Stimulated activated effector memory CD8-positive, alpha-beta T cell treated with anti-CD3 and anti-CD28 coated beads, Interleukin-12 subunit alpha, Interleukin-12 subunit beta, amount 100 ng/mL, for 72 hours (primary cell): ENCODE data around the gene MND1.

Source experiments
- ATAC-seq: fragments of 150-1000 bp; cut with Tn5 transposase; 2 replicates; pipeline ENCODE4 v1.10.0; 2021
- DNase-seq, 2 donors: peaks; one replicate each; pipeline ENCODE4 v3.0.0; 2021 to 2022; ENCODE audit warnings: low spot score in 2 of 2
- H3K27ac Mint-ChIP-seq: one replicate; pipeline ENCODE4 v1.8.0; 2022; ENCODE audit warnings: mild to moderate bottlenecking, mixed read lengths
- H3K36me3 Mint-ChIP-seq: one replicate; pipeline ENCODE4 v1.8.0; 2022; ENCODE audit warnings: mild to moderate bottlenecking, mixed read lengths
- H3K4me1 Mint-ChIP-seq: one replicate; pipeline ENCODE4 v1.8.0; 2022; ENCODE audit warnings: mixed read lengths
- H3K4me3 Mint-ChIP-seq: one replicate; pipeline ENCODE4 v1.8.0; 2022; ENCODE audit warnings: mild to moderate bottlenecking, mixed read lengths
- H3K9me3 Mint-ChIP-seq: one replicate; pipeline ENCODE4 v1.8.0; 2022; ENCODE audit warnings: mixed read lengths

Gene MND1

DNA sequence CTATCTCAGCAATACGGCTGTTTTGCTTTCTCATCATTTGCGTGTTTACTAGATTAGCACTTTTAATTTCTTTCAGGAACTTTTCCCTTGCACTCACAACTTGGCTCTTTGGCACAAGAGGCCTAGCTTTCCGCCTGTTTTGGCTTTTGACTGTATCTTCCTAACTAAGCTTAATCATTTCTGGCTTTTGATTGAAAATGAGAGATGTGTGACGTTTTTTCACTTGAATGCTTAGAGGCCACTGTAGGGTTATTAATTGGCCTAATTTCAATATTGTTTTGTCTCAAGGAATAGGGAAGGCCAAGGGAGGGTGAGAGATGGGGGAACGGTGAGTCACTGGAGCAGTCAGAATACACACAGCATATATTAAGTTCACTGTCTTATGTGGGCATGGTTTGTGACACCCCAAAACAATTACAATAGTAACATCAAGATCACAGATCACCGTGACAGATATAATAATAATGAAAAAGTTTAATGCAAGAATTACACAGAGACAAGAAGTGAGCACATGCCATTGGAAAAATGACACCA, 27.3 kb downstream of the MND1 start:
- Mint-ChIP-seq H3K9me3 (peaks cover 9% of the 10 kb centered on the region), H3K27ac (no peak overlapping the region), H3K4me1 (peaks cover 9% of the 10 kb centered on the region), H3K4me3 (no peak overlapping the region), H3K36me3 (peaks cover 11% of the 10 kb centered on the region)
- peak; percentile 92 for ATAC-seq
- DNase-seq, result no peak

GRCh38 chr4:153372967-153373562, 28.6 kb downstream of the MND1 start:
- no peak overlapping the region for H3K4me3 Mint-ChIP-seq
- no peak for DNase-seq
- no peak overlapping the region for H3K27ac Mint-ChIP-seq
- ATAC-seq, result no peak
- H3K4me1 Mint-ChIP-seq, result peaks cover 9% of the 10 kb centered on the region
- H3K9me3 Mint-ChIP-seq, result peaks cover 9% of the 10 kb centered on the region
- H3K36me3 Mint-ChIP-seq, result peaks cover 11% of the 10 kb centered on the region

- ATAC-seq, result no peak
- Mint-ChIP-seq H3K4me1 (peaks cover 9% of the 10 kb centered on the region), H3K9me3 (peaks cover 9% of the 10 kb centered on the region), H3K27ac (no peak overlapping the region), H3K36me3 (peaks cover 11% of the 10 kb centered on the region), H3K4me3 (no peak overlapping the region)
- DNase-seq, result no peak
Observed at GRCh38 chr4:153374442-153374841, 30.0 kb downstream of the MND1 start.

- Mint-ChIP-seq H3K4me3 (no peak overlapping the region), H3K36me3 (peaks cover 9% of the 10 kb centered on the region), H3K9me3 (peaks cover 9% of the 10 kb centered on the region), H3K4me1 (peaks cover 9% of the 10 kb centered on the region), H3K27ac (no peak overlapping the region)
- DNase-seq, result no peak
- no peak for ATAC-seq
Observed at GRCh38 chr4:153375303-153375702, 30.8 kb downstream of the MND1 start.

DNA sequence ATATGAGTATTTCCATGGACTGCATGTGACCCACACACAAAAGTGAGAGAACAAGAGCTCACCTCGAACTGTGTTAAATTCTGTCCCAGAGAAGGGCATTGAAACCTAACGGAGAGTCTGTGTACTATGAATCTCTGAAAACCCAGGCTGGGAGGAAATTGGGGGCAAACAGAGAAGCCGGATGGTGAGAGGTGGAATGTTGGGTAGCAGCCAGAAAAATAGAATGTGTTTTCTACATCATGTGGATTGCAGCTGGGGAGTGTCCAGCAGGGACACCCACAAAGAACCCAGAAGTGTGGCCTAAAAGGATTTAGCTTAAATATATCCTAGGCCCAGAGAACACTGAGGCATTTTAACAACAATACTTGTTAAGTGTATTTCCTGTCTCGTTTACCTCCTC, 38.6 kb downstream of the MND1 start:
- H3K4me3 Mint-ChIP-seq, result no peak overlapping the region
- no peak for ATAC-seq
- H3K36me3 Mint-ChIP-seq, result no peaks in the 10 kb centered on the region
- H3K4me1 Mint-ChIP-seq, result no peaks in the 10 kb centered on the region
- H3K9me3 Mint-ChIP-seq, result no peaks in the 10 kb centered on the region
- H3K27ac Mint-ChIP-seq, result no peak overlapping the region
- DNase-seq, result no peak

GRCh38 chr4:153384160-153384559, 39.7 kb downstream of the MND1 start:
- ATAC-seq, result no peak

DNA sequence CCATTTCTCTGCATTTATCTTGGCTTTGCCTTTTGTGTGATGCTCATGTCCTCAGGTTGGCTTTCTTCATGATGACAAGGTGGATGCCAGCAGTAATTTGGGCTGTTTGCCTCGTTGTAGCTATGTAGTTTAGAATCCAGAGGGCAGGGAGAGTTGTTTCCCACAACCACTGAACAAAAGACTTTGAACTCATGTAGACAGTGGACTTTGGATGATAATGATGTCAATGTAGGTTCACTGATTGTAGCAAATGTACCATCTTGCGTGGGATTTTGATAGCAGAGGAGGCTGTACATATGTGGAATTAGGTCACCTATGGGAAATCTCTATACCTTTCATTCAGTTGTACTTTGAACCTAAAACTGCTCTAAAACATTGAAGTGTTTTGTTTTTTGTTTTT, 41.3 kb downstream of the MND1 start:
- no peaks in the 10 kb centered on the region for H3K36me3 Mint-ChIP-seq
- H3K4me1 Mint-ChIP-seq, result no peaks in the 10 kb centered on the region
- no peaks in the 10 kb centered on the region for H3K9me3 Mint-ChIP-seq
- H3K4me3 Mint-ChIP-seq, result no peak overlapping the region
- H3K27ac Mint-ChIP-seq, result no peak overlapping the region
- DNase-seq (no peak), ATAC-seq (no peak)

More at GRCh38 chr4:153384160-153384559, 39.7 kb downstream of the MND1 start:
- Mint-ChIP-seq H3K27ac (no peak overlapping the region), H3K4me3 (no peak overlapping the region), H3K4me1 (no peaks in the 10 kb centered on the region), H3K9me3 (no peaks in the 10 kb centered on the region), H3K36me3 (no peaks in the 10 kb centered on the region)
- no peak for DNase-seq

- H3K27ac Mint-ChIP-seq, result no peak overlapping the region
- H3K36me3 Mint-ChIP-seq, result no peaks in the 10 kb centered on the region
- H3K9me3 Mint-ChIP-seq, result no peaks in the 10 kb centered on the region
- no peak overlapping the region for H3K4me3 Mint-ChIP-seq
- DNase-seq (no peak), ATAC-seq (no peak)
- no peaks in the 10 kb centered on the region for H3K4me1 Mint-ChIP-seq
Observed at GRCh38 chr4:153387981-153388380, 43.5 kb downstream of the MND1 start.

DNA sequence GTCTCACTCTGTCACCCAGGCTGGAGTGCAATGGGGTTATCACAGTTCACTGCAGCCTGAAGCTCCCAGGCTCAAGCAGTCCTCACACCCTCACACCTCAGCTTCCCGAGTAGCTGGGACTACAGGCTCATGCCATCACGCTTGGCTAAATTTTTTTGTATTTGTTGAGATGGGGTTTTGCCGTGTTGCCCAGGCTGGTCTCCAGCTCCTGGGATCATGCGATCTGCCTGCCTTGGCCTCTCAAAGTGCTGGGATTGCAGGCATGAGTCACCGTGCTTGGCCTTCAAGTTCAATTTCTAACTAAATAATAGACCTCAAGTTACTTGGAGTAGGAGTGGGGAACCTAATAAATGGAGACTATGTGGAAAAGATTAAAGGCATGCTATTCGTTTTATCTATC, 48.9 kb downstream of the MND1 start:
- no peak for ATAC-seq

DNA sequence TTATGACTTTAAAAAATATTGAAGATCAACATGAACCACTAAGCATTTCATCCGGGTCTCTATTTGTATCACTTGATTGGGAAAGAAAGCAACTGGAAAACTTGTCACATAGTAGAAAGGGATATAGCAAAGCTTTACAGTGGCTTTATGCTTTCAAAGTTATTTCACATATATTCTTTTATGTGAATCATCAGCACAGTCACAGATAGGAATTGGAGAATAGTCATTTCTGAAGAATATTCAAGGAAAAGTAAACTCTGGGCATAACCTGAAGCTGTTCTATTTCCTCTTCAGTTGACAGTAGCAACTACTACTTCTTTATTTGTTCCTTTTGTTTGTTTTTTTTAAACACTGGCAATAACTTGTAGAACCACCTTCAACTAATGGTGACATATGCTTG, 50.5 kb downstream of the MND1 start:
- DNase-seq, result no peak
- no peak overlapping the region for H3K27ac Mint-ChIP-seq
- H3K4me3 Mint-ChIP-seq, result no peak overlapping the region
- no peaks in the 10 kb centered on the region for H3K9me3 Mint-ChIP-seq
- no peak for ATAC-seq
- no peaks in the 10 kb centered on the region for H3K36me3 Mint-ChIP-seq
- no peaks in the 10 kb centered on the region for H3K4me1 Mint-ChIP-seq

More for the DNA sequence above, 48.9 kb downstream of the MND1 start:
- DNase-seq, result no peak
- no peaks in the 10 kb centered on the region for H3K36me3 Mint-ChIP-seq
- no peaks in the 10 kb centered on the region for H3K9me3 Mint-ChIP-seq
- H3K4me3 Mint-ChIP-seq, result no peak overlapping the region
- H3K4me1 Mint-ChIP-seq, result no peaks in the 10 kb centered on the region
- H3K27ac Mint-ChIP-seq, result no peak overlapping the region

DNA sequence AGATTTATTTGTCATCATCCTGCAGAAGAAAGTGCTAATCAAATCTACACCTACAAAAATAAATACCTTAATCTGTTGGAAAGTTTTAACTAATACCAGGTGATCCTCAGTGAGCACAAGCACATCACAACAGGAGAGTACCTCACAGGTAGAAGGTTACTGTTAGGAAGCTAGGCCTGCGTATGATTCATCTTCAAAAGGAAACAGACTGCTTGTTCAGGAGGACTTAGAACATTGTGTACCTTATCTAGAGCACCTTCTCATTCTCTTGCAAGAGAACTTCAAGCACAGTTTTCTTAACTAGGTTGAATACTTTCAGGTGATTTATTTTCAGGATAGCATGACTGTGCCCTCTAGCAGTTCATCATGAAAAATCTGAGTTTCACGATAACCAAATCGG, 54.2 kb downstream of the MND1 start:
- ATAC-seq (no peak), DNase-seq (no peak)
- H3K36me3 Mint-ChIP-seq, result no peaks in the 10 kb centered on the region
- H3K4me3 Mint-ChIP-seq, result no peak overlapping the region
- no peaks in the 10 kb centered on the region for H3K9me3 Mint-ChIP-seq
- no peak overlapping the region for H3K27ac Mint-ChIP-seq
- H3K4me1 Mint-ChIP-seq, result no peaks in the 10 kb centered on the region

DNA sequence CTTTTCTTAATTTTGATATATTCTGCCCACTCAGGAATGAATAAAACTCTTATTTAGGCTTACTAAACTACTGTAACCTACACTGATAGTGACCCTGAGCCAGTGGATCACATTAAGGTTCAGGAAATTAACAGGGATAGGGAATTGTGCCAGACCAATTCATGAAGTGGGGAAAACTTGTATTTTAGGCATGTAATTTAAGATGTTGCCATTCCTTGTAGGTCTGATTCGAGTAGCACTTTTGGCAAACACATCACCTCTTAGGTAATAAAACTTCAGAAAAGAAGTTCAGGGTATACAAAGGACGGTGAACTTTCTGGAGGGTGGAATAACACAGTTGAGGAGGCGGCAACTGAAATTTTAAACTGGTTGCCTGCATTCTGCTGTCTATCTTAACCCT, 54.9 kb downstream of the MND1 start:
- no peaks in the 10 kb centered on the region for H3K4me1 Mint-ChIP-seq
- no peak overlapping the region for H3K27ac Mint-ChIP-seq
- H3K4me3 Mint-ChIP-seq, result no peak overlapping the region
- no peak for ATAC-seq
- DNase-seq, result no peak
- H3K9me3 Mint-ChIP-seq, result no peaks in the 10 kb centered on the region
- no peaks in the 10 kb centered on the region for H3K36me3 Mint-ChIP-seq

DNA sequence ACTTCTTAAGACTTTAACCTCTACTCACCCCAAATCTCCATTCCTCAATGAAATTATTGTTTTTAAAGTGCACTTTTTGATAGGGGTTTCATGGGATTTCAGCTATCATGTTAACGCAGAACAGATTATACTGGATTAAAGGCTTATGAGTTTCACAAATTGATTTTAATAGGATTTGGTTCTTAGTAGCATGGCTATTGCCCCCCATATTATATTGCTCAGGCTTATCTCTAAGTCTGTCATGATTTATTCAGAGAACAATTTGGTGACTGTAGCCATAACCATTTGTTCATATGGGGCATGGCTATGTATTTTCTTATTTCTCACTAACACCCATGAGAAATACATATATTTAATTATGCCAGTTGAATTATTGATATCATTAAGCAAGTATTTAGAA, 57.0 kb downstream of the MND1 start:
- no peak for ATAC-seq
- H3K36me3 Mint-ChIP-seq, result no peaks in the 10 kb centered on the region
- no peaks in the 10 kb centered on the region for H3K4me1 Mint-ChIP-seq
- no peak for DNase-seq
- H3K9me3 Mint-ChIP-seq, result no peaks in the 10 kb centered on the region
- no peak overlapping the region for H3K4me3 Mint-ChIP-seq
- no peak overlapping the region for H3K27ac Mint-ChIP-seq

- no peak for ATAC-seq
- no peak overlapping the region for H3K27ac Mint-ChIP-seq
- no peak for DNase-seq
- H3K9me3 Mint-ChIP-seq, result no peaks in the 10 kb centered on the region
- no peak overlapping the region for H3K4me3 Mint-ChIP-seq
- no peaks in the 10 kb centered on the region for H3K4me1 Mint-ChIP-seq
- H3K36me3 Mint-ChIP-seq, result no peaks in the 10 kb centered on the region
Observed at GRCh38 chr4:153402366-153402765, 57.9 kb downstream of the MND1 start.

DNA sequence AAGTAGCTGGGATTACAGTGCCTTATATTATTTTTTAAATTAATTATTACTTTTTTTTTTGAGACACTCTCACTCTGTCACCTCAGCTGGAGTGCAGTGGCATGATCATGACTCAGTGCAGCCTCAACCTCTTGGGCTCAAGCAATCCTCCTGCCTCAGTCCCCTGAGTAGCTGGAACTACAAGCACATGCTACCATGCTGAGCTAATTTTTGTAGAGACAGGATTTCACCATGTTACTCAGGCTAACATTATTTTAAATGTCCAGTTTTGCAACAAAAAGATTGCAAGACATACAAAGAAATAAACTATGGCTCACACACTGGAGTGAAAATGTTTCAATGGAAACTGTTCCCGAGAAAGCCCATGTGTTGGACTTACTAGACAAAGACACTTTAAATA, 59.2 kb downstream of the MND1 start:
- Mint-ChIP-seq H3K9me3 (no peaks in the 10 kb centered on the region), H3K4me1 (no peaks in the 10 kb centered on the region), H3K4me3 (no peak overlapping the region), H3K27ac (no peak overlapping the region), H3K36me3 (no peaks in the 10 kb centered on the region)
- DNase-seq, result no peak
- no peak for ATAC-seq

DNA sequence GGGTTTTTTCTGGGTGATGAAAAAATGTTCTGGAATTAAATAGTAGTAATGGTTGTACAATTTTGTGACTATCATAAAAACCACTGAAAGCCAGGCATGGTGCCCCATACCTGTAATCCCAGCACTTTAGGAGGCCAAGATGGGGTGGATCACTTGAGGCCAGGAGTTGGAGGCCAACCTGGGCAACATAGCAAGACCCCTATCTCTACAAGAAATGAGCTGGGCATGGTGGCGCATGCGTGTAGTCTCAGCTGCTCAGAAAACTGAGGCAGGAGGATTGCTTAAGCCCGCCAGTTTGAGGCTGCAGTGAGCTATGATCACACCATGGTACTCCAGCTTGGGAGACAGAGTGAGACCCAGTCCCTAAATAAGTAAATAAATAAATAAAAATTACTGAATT, 63.4 kb downstream of the MND1 start:
- no peaks in the 10 kb centered on the region for H3K4me1 Mint-ChIP-seq
- H3K27ac Mint-ChIP-seq, result no peak overlapping the region
- H3K9me3 Mint-ChIP-seq, result no peaks in the 10 kb centered on the region
- DNase-seq (no peak), ATAC-seq (no peak)
- no peaks in the 10 kb centered on the region for H3K36me3 Mint-ChIP-seq
- H3K4me3 Mint-ChIP-seq, result no peak overlapping the region

DNA sequence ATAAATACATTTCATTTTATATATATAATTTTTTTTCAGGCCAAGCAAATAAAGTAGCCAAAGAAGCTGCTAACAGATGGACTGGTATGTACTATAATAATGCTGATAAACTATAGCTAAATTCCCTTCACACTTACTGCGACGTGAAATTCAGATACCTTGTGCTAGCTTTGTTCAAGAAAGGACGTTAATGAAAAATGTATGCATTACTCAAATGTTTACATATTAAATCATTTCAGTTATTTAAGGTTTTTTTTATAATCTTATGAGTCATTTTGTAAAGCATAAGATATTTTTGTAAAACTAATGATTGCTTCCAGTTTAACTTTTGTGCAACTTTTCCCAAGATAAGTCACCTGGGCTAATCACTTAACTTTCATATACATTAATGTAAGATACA, 64.4 kb downstream of the MND1 start:
- Mint-ChIP-seq H3K27ac (no peak overlapping the region), H3K36me3 (no peaks in the 10 kb centered on the region)
- no peak for DNase-seq

More for the DNA sequence above, 64.4 kb downstream of the MND1 start:
- no peak for ATAC-seq
- Mint-ChIP-seq H3K4me3 (no peak overlapping the region), H3K9me3 (no peaks in the 10 kb centered on the region), H3K4me1 (no peaks in the 10 kb centered on the region)
